Measurements from ENCODE around the gene POGZ.

POGZ gene

DNA sequence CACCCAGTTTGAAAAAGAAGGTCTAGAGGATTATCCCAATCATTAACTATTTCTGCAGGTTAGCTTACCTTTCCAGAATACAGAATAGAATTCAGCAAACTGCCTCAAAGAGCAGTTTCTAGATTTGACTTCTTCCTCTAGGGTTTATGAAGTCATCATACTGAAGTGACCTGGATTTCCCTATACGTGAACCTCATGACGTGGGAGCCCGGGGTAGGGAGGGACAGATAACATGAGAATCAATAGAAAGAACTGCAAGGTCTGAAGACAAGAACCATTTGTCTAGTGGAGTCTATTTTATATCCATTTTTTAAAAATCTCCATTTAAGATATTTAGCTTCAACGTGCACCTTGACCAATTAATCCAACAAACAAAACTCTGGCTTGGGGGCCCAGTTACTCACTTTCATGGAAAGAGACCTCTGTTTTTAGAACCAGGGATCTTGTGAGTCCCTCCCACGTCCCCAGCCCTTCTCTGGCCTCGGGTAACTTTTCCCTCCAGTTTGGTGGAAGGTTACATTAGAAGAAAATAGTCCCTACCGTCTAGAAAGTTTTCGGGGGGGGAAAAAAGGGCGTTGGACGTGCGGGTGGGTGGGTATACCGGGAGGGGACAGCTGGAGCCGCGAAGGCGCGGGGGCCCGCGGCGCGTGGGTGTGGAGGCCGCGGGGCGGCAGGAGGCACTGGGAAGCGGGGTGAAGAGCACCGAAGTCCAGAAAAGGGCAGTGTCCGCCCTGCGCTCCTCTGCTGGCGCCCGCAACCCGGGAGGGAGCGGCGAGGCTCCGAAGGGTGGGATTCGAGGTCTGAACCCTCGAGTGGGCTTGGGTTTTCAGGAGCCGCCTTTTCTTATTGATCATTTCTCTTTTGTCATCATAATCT lies 13.8 kb upstream of the POGZ start:
- POLR2A ChIA-PET, result no interaction called here
- CTCF ChIA-PET, result interaction anchor here (1.7 to 6.4 kb wide), 4 partner anchors 10 to 29 kb away, joined by 4 to 50 read pairs (median 11); partner anchors contain the start of gene POGZ
- peak; percentile 54 for DNase-seq (ENCODE audit: extremely low spot score)
- TF ChIP-seq, protein P1, sequence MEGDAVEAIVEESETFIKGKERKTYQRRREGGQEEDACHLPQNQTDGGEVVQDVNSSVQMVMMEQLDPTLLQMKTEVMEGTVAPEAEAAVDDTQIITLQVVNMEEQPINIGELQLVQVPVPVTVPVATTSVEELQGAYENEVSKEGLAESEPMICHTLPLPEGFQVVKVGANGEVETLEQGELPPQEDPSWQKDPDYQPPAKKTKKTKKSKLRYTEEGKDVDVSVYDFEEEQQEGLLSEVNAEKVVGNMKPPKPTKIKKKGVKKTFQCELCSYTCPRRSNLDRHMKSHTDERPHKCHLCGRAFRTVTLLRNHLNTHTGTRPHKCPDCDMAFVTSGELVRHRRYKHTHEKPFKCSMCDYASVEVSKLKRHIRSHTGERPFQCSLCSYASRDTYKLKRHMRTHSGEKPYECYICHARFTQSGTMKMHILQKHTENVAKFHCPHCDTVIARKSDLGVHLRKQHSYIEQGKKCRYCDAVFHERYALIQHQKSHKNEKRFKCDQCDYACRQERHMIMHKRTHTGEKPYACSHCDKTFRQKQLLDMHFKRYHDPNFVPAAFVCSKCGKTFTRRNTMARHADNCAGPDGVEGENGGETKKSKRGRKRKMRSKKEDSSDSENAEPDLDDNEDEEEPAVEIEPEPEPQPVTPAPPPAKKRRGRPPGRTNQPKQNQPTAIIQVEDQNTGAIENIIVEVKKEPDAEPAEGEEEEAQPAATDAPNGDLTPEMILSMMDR (IDR thresholded peaks at IDR 0.05; ENCODE audit: control extremely low read depth, extremely low read depth, low read depth, missing control alignments), result no peak

DNA sequence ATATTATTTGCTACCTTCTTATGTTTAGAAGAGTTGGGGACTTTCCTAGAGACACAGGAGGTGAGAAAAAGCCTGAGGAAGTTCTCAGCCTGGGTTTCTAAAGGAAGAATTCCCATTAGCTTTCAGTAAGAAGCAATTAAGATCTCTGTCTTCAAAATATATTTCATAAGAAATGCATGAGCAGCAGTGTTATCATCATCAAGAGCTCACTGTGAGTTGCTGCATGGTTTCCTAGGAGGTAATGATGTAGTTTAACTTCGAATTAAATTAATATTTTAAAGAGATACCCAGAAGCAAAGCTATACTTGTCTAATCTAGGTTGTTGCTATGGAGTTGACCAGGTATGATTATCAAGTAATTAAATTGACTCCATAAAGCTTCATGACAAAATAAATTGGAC lies 5.7 kb upstream of the POGZ start:
- no peak for DNase-seq (ENCODE audit: extremely low spot score)
- ChIA-PET CTCF (interaction anchor here (1.0 to 7.7 kb wide), 5 partner anchors 8 to 306 kb away, joined by 3 to 50 read pairs (median 3); no protein-coding TSS in a partner anchor), POLR2A (interaction anchor here (0.7 kb wide), 1 partner anchor 10 kb away, joined by 4 read pairs; no protein-coding TSS in a partner anchor)
- TF ChIP-seq, protein P1 (IDR thresholded peaks at IDR 0.05; ENCODE audit: control extremely low read depth, extremely low read depth, low read depth, missing control alignments), result no peak

DNA sequence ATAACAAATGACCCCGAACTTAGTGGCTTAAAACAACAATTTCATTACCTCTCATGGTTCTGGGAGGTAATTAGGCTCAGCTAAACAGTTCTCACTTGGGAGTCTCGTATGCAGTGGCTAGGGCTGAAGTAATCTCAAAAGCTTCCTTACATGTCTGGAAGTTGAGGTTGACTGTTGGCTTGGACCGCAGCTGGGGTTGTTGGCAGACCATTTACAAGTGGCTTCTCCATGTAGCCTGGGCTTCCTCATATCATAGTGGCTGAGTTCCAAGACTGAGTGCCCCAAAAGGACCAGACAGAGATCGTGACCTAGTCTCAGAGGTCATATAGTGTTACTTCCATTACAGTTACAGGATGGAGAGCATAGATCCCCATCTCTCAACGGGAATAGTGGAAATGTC lies 2.4 kb upstream of the POGZ start:
- CTCF ChIA-PET, result interaction anchor here (1.1 to 7.7 kb wide), 3 partner anchors 11 to 121 kb away, joined by 3 to 50 read pairs (median 8); no protein-coding TSS in a partner anchor
- POLR2A ChIA-PET, result no interaction called here

DNA sequence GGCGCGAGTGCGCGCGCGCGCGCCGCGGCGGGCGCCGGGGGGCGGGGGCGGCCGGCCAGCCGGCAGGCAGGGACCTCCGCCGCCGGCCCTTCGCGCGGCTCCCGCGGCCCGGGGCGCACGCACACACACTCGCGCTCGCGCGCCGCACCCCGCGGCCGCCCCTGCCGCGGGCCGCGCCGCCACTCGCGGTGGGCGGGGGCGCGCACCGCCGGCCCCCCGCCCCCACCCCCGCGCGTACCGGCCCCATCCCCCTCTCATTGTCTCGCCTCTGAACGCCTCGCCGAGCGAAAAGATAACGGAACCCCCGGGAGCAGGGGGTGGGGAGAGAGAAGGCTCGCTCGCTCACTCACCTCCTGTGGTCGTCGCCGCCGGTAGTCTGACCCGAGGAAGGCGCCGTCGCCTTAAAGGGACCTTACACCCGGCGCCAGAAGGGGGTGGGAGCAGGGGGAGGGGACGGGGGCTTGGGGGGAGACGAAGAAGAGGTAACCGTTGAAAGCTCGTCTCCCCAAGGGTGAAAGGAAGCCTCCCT lies 428 bp downstream of the POGZ start:
- POLR2A ChIA-PET, result interaction anchor here (1.0 kb wide), 1 partner anchor 16 kb away, joined by 4 read pairs; no protein-coding TSS in a partner anchor
- CTCF ChIA-PET, result interaction anchor here (1.0 to 7.7 kb wide), 4 partner anchors 8 to 44 kb away, joined by 3 to 50 read pairs (median 4); no protein-coding TSS in a partner anchor

More for the DNA sequence above, 2.4 kb upstream of the POGZ start:
- no peak for DNase-seq (ENCODE audit: extremely low spot score)
- TF ChIP-seq, protein P1 (IDR thresholded peaks at IDR 0.05; ENCODE audit: control extremely low read depth, extremely low read depth, low read depth, missing control alignments), result no peak

DNA sequence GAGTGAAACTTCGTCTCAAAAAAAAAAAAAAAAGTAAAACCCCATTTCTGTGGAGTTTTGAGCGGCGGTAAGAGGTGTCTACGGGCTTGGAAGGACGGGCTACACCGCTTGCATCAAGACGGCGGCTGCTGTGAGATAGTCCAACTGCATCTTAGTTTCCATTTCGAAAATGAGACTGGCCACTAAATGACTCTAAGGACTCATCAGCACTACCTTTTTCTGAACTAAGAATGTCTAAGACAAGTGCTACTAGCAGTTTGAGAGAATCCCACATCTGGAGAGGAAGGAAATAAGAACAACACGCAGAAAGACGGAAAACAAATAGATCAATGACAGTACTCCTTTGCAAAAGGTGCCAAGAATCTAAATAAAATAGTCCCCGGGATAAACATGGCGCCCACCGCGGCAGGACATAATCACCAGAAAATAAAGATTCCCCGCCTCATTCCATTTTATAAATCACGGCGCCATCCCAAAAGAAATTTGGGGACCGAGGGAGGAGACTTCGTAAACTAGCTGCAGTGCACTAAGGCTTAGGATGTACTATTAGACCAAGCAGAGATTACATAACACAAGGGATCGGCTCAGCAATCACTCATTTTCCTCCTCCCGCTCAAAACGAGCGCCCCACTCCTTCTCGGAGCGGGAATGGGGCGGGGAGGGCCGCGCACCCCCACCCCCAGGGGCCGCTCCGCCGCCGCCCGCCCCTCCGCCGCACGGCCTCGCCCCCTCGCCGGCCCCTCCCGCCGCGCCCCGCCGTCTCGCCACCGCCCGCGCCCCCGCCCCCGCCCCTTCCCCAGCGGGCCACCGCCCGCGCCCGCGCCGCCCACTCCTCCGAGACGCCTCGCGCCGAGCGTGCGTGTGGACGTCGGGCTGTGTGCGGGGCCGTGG lies 1.1 kb downstream of the POGZ start:
- peak; percentile 72 for DNase-seq (ENCODE audit: extremely low spot score)
- CTCF ChIA-PET, result interaction anchor here (1.2 kb wide), 1 partner anchor 14 kb away, joined by 4 read pairs; no protein-coding TSS in a partner anchor
- POLR2A ChIA-PET, result interaction anchor here (1.0 kb wide), 1 partner anchor 16 kb away, joined by 4 read pairs; no protein-coding TSS in a partner anchor
- TF ChIP-seq, protein P1 (IDR thresholded peaks at IDR 0.05; ENCODE audit: control extremely low read depth, extremely low read depth, low read depth, missing control alignments), result no peak

More for the DNA sequence above, 428 bp downstream of the POGZ start:
- DNase-seq (ENCODE audit: extremely low spot score), result peak; percentile 65
- TF ChIP-seq, protein P1 (IDR thresholded peaks at IDR 0.05; ENCODE audit: control extremely low read depth, extremely low read depth, low read depth, missing control alignments), result no peak
